Esophagus squamous epithelium (tissue), 5 donors: ENCODE data around the gene TTC28. TPM values are rescaled to one million over a fixed set of nuclear protein-coding genes. Genes with fewer than 3 reads are reported as not detected.

ENCODE experiments used
- DNase-seq: peaks from one replicate; lab custom pipeline; 2025; lab: John Stamatoyannopoulos, UW
- H3K27ac ChIP-seq, 4 donors: fragments of 200-600 bp; sonication (generic); one replicate each; pipeline ENCODE4 v1.5.1; 2016 to 2019; ENCODE audit warnings: mild to moderate bottlenecking in 1 of 4
- H3K27me3 ChIP-seq, 4 donors: fragments of 200-600 bp; sonication (generic); 1 replicate in 3 of 4; 2 replicates in 1 of 4; pipeline versions ENCODE4 v1.5.1 to v1.6.0; 2017 to 2021; ENCODE audit warnings: antibody characterized with exemption in 1 of 4
- H3K36me3 ChIP-seq, 3 donors: fragments of 200-600 bp; sonication (generic); one replicate each; pipeline ENCODE4 v1.5.1; 2016 to 2019
- H3K4me1 ChIP-seq, 3 donors: fragments of 200-600 bp; sonication (generic); one replicate each; pipeline ENCODE4 v1.5.1; 2017 to 2019
- H3K4me3 ChIP-seq, 4 donors: fragments of 200-600 bp; sonication (generic); 1 replicate in 3 of 4; 2 replicates in 1 of 4; pipeline ENCODE4 v1.5.1; 2016 to 2019; ENCODE audit warnings: mild to moderate bottlenecking in 2 of 4, moderate library complexity in 1 of 4
- H3K9me3 ChIP-seq, 3 donors: fragments of 200-600 bp; sonication (generic); one replicate each; pipeline ENCODE4 v1.5.1; 2016 to 2019
- POLR2A ChIP-seq, 4 donors: fragments of 450-650 bp; IDR thresholded peaks; one replicate each; pipeline ENCODE4 v1.6.1; 2017; ENCODE audit warnings: antibody characterized with exemption in 4 of 4, mild to moderate bottlenecking in 4 of 4, moderate library complexity in 3 of 4
- WGBS, 2 donors: methylation state at CpG; one replicate each; pipeline ENCODE4 v1.1.5; 2018; 5-methylcytosine and 5-hydroxymethylcytosine counted together
- intact Hi-C: fragments of 100-400 bp; cut with DNase I; formaldehyde crosslinking; loops from one replicate; pipeline ENCODE4 v1.15.0; 2022
- total RNA-seq, 4 donors: library from RNA; depleted of rRNA; stranded (reverse); fragments of >200 nt; gene quantifications; one replicate each; pipeline ENCODE4 v1.1.0, GENCODE V29; 2016
- TF ChIP-seq, protein P1 (sequence below), 6 experiments: fragments of 450-650 bp in 4 of 6; fragments of 200-600 bp in 2 of 6; sonication (generic) in 2 of 6; IDR thresholded peaks; one replicate each; pipeline ENCODE4 v1.5.1; 2016 to 2019; ENCODE audit warnings: antibody characterized with exemption in 6 of 6, mild to moderate bottlenecking in 4 of 6, moderate library complexity in 4 of 6
- donor health status: DM: yes; HTN: yes; CAD: no.

The TTC28 gene
- total RNA-seq, 4 donors from 2014 or later = 6.0 to 21.4 (median 7.7) TPM

DNA sequence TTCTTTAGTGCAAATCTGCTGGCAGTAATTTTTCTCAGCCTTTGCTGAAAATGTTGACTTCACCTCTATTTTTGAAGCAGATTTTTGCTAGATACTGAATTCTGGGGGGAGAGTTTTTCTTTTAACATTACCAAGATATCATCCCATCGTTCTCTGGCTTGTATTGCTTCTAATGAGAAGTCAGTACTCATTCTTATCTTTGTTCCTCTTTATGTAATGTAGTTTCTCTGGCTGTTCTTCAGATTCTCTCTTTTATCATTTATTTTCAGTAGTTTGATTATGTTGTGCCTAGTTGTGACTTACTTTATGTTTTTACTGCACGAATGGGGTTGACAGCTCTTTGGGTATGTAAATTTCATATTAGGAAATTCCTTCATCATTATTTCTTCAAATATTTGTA lies 441.9 kb downstream of the TTC28 start:
- no peak for TF ChIP-seq POLR2A (IDR thresholded peaks at IDR 0.05)
- TF ChIP-seq, protein P1, sequence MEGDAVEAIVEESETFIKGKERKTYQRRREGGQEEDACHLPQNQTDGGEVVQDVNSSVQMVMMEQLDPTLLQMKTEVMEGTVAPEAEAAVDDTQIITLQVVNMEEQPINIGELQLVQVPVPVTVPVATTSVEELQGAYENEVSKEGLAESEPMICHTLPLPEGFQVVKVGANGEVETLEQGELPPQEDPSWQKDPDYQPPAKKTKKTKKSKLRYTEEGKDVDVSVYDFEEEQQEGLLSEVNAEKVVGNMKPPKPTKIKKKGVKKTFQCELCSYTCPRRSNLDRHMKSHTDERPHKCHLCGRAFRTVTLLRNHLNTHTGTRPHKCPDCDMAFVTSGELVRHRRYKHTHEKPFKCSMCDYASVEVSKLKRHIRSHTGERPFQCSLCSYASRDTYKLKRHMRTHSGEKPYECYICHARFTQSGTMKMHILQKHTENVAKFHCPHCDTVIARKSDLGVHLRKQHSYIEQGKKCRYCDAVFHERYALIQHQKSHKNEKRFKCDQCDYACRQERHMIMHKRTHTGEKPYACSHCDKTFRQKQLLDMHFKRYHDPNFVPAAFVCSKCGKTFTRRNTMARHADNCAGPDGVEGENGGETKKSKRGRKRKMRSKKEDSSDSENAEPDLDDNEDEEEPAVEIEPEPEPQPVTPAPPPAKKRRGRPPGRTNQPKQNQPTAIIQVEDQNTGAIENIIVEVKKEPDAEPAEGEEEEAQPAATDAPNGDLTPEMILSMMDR (IDR thresholded peaks at IDR 0.05) = no peak
- no peak for DNase-seq
- no peaks in the 10 kb centered on the region for H3K4me1 ChIP-seq
- no peaks in the 10 kb centered on the region for H3K9me3 ChIP-seq
- no peak overlapping the region for H3K4me3 ChIP-seq
- intact Hi-C loops = no loop called here
- no peaks in the 10 kb centered on the region for H3K27me3 ChIP-seq
- 89 to 92% methylated on average over 2 of the region's 2 CpGs for WGBS, 2 donors
- no peaks in the 10 kb centered on the region for H3K36me3 ChIP-seq
- H3K27ac ChIP-seq = no peak overlapping the region

DNA sequence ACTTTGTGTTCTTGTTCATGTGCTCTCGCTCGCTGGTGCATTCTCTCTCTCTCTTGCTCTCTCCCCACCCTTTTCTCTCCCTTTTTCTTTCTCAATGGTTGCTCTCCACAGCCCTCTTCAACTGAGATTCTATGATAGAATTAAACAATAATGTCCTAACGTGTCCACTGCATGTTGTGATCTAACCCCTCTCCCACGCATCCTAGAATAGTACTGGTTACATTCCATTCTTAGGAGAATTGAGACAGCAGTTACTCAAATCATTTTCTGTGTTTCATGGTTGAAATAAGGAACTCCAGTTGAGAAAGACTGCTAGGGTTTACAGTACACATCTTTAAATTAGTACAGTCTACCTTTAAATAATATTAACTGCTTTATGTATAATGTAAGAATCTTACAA lies 442.5 kb downstream of the TTC28 start:
- TF ChIP-seq, protein P1 (IDR thresholded peaks at IDR 0.05) = no peak
- no peak for TF ChIP-seq POLR2A (IDR thresholded peaks at IDR 0.05)
- 79 to 83% methylated on average over 4 of the region's 4 CpGs for WGBS, 2 donors
- Histone ChIP-seq H3K4me1 (no peaks in the 10 kb centered on the region), H3K27ac (no peak overlapping the region), H3K36me3 (no peaks in the 10 kb centered on the region), H3K4me3 (no peak overlapping the region), H3K27me3 (no peaks in the 10 kb centered on the region), H3K9me3 (no peaks in the 10 kb centered on the region)
- no peak for DNase-seq
- intact Hi-C loops = no loop called here

DNA sequence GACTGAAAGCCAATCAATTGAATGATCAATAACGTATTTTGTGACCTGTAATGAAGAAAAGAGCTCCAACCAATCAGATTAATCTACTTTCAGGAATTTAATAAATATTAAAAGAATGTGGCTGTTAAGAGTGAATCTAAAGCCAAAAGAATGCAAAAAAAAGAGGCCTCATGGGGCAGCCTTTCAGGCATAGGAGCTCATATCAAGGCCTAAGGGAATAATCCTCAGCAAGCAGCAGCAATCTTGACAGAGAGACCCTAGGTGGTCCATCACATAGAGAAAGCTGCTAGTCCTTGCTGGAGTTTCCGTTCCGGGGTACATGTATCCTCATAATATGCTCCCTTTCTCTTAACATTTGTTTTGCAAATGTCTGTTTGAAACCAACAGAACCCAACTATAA lies 447.4 kb downstream of the TTC28 start:
- 87 to 90% methylated on average over 3 of the region's 3 CpGs for WGBS, 2 donors
- Histone ChIP-seq H3K27me3 (no peaks in the 10 kb centered on the region), H3K27ac (no peak overlapping the region), H3K4me1 (peaks cover 0 to 10% (median 0%) of the 10 kb centered on the region in 3 donors), H3K4me3 (no peak overlapping the region), H3K36me3 (no peaks in the 10 kb centered on the region), H3K9me3 (no peaks in the 10 kb centered on the region)
- TF ChIP-seq, protein P1 (IDR thresholded peaks at IDR 0.05) = no peak
- TF ChIP-seq POLR2A (IDR thresholded peaks at IDR 0.05) = no peak
- no peak for DNase-seq
- intact Hi-C loops = no loop called here

DNA sequence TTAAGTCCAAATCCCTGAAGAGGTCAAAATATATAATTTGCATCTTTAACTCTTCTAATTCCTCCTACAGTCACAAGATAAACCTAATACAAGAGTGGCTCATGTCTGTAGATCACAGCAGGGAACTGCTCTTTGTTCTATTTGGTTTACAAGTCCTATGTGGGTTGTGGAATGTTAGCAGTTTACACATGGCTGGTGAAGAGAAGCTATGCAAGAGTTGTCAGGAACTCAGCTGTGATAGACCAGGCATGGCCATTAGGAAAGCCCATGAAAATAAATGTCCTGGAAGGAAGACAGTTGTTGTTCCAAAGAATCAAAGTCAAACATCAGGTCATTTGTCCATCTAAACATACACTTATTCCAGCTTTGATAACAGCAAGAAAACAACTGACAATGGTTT lies 448.2 kb downstream of the TTC28 start:
- intact Hi-C loops = no loop called here
- Histone ChIP-seq H3K36me3 (no peaks in the 10 kb centered on the region), H3K4me3 (no peak overlapping the region), H3K27ac (no peak overlapping the region), H3K4me1 (peaks cover 0 to 10% (median 0%) of the 10 kb centered on the region in 3 donors), H3K9me3 (no peaks in the 10 kb centered on the region), H3K27me3 (no peaks in the 10 kb centered on the region)
- no peak for TF ChIP-seq POLR2A (IDR thresholded peaks at IDR 0.05)
- TF ChIP-seq, protein P1 (IDR thresholded peaks at IDR 0.05) = no peak
- no peak for DNase-seq

DNA sequence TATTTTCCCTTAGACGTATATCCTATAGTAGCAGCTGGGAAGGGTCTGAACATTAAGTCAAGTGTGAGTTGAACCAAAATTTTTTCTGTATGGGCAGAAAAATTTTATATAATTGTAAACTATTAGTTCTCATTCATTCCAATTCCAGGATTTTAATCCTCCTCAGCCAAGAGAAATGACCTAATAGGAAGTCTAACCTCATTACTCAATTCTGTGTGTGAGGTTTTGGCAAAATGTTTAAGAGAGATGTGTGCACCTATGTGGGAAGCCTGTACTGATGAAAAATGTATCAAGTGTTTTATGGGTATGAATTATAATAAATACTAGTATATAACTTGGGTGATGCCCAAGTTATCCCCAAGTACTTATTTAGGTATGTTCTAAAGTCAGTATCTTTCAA lies 449.0 kb downstream of the TTC28 start:
- DNase-seq = no peak
- 78 to 86% methylated on average over 1 of the region's 1 CpG for whole genome bisulfite sequencing, 2 donors

More for the DNA sequence above, 449.0 kb downstream of the TTC28 start:
- no peak overlapping the region for H3K27ac ChIP-seq
- H3K4me3 ChIP-seq = no peak overlapping the region
- intact Hi-C loops = no loop called here
- H3K9me3 ChIP-seq = no peaks in the 10 kb centered on the region
- H3K36me3 ChIP-seq = no peaks in the 10 kb centered on the region
- H3K27me3 ChIP-seq = no peaks in the 10 kb centered on the region
- no peak for TF ChIP-seq POLR2A (IDR thresholded peaks at IDR 0.05)
- TF ChIP-seq, protein P1 (IDR thresholded peaks at IDR 0.05) = no peak
- H3K4me1 ChIP-seq = peaks cover 0 to 10% (median 0%) of the 10 kb centered on the region in 3 donors
